Measurements from ENCODE around the gene GALNT6. TPM values are rescaled to one million over a fixed set of nuclear protein-coding genes. Genes with fewer than 3 reads are reported as not detected.

GALNT6 gene
- total and polyA plus RNA-seq, 4 experiments from 2014 or later: 1.7 to 9.2 (median 3.6) TPM

DNA sequence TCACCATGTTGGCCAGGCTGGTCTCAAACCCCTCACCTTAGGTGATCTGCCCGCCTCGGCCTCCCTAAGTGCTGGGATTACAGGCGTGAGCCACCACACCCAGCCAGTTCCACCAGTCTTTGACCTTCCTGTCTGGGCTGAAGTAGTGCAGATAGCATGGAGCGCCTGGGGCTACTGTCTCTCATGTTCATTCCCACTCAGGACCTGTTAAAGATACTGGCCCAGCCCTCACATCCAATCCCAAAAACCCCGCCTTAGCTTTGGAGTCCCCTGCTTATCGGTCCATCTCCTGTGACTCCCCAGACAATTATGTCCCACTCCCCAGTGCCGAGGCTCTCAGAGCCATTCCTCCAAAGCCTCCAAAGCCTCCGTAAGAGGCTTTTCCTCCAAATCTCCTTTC, 32.7 kb downstream of the GALNT6 start:
- Histone ChIP-seq H3K27ac (ENCODE audit: low read depth, low read length) (no peak overlapping the region), H3K27me3 (ENCODE audit: insufficient read depth, low read length) (no peaks in the 10 kb centered on the region), H3K9me3 (ENCODE audit: control insufficient read depth in 1 of 2, low read length in 2 of 2) (no peaks in the 10 kb centered on the region), H3K4me3 (ENCODE audit: low read length in 2 of 2) (no peak overlapping the region), H3K36me3 (ENCODE audit: insufficient read depth, low read length) (peaks cover 11% of the 10 kb centered on the region), H3K4me1 (ENCODE audit: insufficient read depth, low read length) (no peaks in the 10 kb centered on the region)
- CTCF ChIA-PET (ENCODE audit: partially characterized antibody): no interaction called here
- intact Hi-C loops (cut with micrococcal nuclease): no loop called here
- POLR2A ChIA-PET (ENCODE audit: partially characterized antibody): no interaction called here
- Mint-ChIP-seq H3K9me3 (no peaks in the 10 kb centered on the region), H3K4me1 (peaks cover 0 to 4% (median 2%) of the 10 kb centered on the region in 4 donors), H3K36me3 (peaks cover 26% of the 10 kb centered on the region in 2 donors), H3K4me3 (peak overlapping the region in 1 of 8 donors; percentile 57), H3K27me3 (no peaks in the 10 kb centered on the region), H3K27ac (peak overlapping the region in 1 of 7 donors; percentile 3)
- DNase-seq: no peak

DNA sequence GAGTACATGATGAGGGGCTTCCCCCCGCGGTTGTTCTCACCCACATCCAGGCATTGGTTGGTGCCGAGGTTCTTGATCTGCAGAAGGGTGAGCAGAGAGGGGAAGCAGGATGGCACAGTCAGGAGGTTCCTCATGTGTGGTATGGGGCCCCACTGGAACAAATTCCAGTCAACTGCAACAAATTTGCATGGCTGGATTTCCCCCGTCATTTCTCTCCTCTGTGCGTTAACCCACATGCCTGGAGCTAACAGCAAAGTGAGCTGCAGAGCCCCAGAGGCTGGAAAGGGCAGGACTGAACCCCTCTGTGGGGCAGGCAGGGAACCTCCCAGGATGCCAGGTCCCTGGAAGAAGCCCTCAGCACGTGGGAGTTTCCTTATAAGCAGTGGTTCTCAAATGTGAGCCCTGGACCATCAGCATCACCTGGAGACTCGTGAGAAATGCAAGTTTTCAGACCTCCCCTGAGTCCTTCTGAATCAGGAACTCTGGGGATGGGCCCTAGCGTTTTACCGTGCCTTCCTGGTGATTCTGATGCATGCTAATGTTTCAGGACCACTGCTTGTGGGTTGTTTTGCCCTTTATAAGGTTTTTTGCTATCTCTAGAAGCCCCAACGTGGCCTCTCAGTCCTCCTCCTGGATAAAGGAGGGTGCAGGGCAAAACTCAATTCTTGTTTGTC, 33.7 kb downstream of the GALNT6 start:
- Mint-ChIP-seq H3K4me1 (peaks cover 0 to 4% (median 2%) of the 10 kb centered on the region in 4 donors), H3K36me3 (peaks cover 26% of the 10 kb centered on the region in 2 donors), H3K27me3 (no peaks in the 10 kb centered on the region), H3K4me3 (no peak overlapping the region), H3K27ac (peak overlapping the region in 3 of 7 donors; percentile 16 to 41 (median 39)), H3K9me3 (no peaks in the 10 kb centered on the region)
- Histone ChIP-seq H3K27ac (ENCODE audit: low read depth, low read length) (no peak overlapping the region), H3K36me3 (ENCODE audit: insufficient read depth, low read length) (peaks cover 11% of the 10 kb centered on the region), H3K27me3 (ENCODE audit: insufficient read depth, low read length) (no peaks in the 10 kb centered on the region), H3K4me1 (ENCODE audit: insufficient read depth, low read length) (no peaks in the 10 kb centered on the region), H3K4me3 (ENCODE audit: low read length in 2 of 2) (no peak overlapping the region), H3K9me3 (ENCODE audit: control insufficient read depth in 1 of 2, low read length in 2 of 2) (no peaks in the 10 kb centered on the region)
- no peak for DNase-seq
- intact Hi-C loops (cut with micrococcal nuclease): no loop called here
- CTCF ChIA-PET (ENCODE audit: partially characterized antibody): no interaction called here
- POLR2A ChIA-PET (ENCODE audit: partially characterized antibody): interaction anchor here (1.7 kb wide), 1 partner anchor 11 kb away, joined by 5 read pairs; no protein-coding TSS in a partner anchor

DNA sequence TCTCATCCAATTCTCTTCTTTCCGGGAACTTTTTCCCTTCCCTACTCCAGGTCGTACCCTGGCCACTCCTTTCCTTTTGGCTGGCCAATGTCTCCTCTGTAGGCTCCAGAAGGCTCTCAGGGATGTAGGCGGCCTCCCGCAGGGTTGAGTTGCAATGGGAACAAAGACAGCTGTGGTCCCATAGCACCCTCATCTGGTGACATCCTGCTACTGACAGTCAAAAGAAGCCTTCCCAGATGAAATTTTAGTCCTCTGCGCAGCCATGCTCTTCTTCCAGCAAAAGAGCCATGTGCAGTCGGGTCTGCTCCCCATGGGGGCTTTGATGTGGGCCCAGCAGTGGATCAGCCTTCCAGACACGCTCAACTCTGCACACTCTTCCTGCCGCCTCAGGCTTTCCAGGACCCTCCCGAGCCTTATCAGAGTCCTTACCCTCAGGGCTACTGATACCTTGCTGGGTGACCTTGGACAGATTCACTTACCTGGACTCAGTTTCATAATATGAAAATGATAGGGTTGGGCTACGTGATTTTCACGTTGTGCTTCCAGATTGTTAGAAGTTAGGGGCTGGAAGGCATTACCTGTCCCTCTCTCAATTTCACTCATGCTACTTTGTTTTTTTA, 39.2 kb downstream of the GALNT6 start:
- POLR2A ChIA-PET (ENCODE audit: partially characterized antibody): interaction anchor here (1.4 to 1.5 kb wide), 2 partner anchors 11 to 17 kb away, joined by 4 to 6 read pairs; no protein-coding TSS in a partner anchor
- Histone ChIP-seq H3K4me1 (ENCODE audit: insufficient read depth, low read length) (no peaks in the 10 kb centered on the region), H3K9me3 (ENCODE audit: control insufficient read depth in 1 of 2, low read length in 2 of 2) (no peaks in the 10 kb centered on the region), H3K36me3 (ENCODE audit: insufficient read depth, low read length) (peaks cover 2% of the 10 kb centered on the region), H3K27me3 (ENCODE audit: insufficient read depth, low read length) (no peaks in the 10 kb centered on the region), H3K4me3 (ENCODE audit: low read length in 2 of 2) (no peak overlapping the region), H3K27ac (ENCODE audit: low read depth, low read length) (no peak overlapping the region)
- Mint-ChIP-seq H3K4me3 (no peak overlapping the region), H3K27me3 (no peaks in the 10 kb centered on the region), H3K27ac (peak overlapping the region in 5 of 7 donors; percentile 5 to 83 (median 28)), H3K4me1 (peaks cover 0 to 12% (median 4%) of the 10 kb centered on the region in 4 donors), H3K9me3 (no peaks in the 10 kb centered on the region), H3K36me3 (peaks cover 0 to 2% of the 10 kb centered on the region in 2 donors)
- intact Hi-C loops (cut with micrococcal nuclease): loop anchor here (1.0 to 2.0 kb wide), 2 partner anchors 17 to 587 kb away; no protein-coding TSS in a partner anchor
- CTCF ChIA-PET (ENCODE audit: partially characterized antibody): interaction anchor here (0.7 to 3.4 kb wide), 11 partner anchors 8 to 587 kb away, joined by 3 to 30 read pairs (median 5); partner anchors contain the start of gene SMAGP
- DNase-seq: peak; percentile 49 to 60 (median 50)

DNA sequence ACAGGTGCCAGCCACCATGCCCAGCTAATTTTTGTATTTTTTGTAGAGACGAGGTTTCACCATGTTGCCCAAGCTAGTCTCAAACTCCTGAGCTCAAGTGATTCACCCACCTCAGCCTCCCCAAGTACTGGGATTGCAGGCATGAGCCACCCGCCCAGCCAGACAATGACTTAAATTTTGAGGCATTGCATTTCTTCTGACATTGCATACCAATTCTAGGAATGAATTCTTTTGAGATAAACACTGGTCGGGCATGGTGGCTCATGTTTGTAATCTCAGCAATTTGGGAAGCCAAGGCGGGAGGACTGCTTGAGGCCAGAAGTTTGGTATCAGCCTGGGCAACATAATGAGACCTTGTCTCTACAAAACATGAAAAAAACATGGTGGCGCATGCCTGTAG, 42.2 kb downstream of the GALNT6 start:
- Histone ChIP-seq H3K27ac (ENCODE audit: low read depth, low read length) (no peak overlapping the region), H3K27me3 (ENCODE audit: insufficient read depth, low read length) (no peaks in the 10 kb centered on the region), H3K36me3 (ENCODE audit: insufficient read depth, low read length) (no peaks in the 10 kb centered on the region), H3K9me3 (ENCODE audit: control insufficient read depth in 1 of 2, low read length in 2 of 2) (no peaks in the 10 kb centered on the region), H3K4me3 (ENCODE audit: low read length in 2 of 2) (no peak overlapping the region), H3K4me1 (ENCODE audit: insufficient read depth, low read length) (no peaks in the 10 kb centered on the region)
- Mint-ChIP-seq H3K27ac (peak overlapping the region in 1 of 7 donors; percentile 63), H3K36me3 (no peaks in the 10 kb centered on the region), H3K9me3 (no peaks in the 10 kb centered on the region), H3K4me1 (peaks cover 0 to 12% (median 4%) of the 10 kb centered on the region in 4 donors), H3K4me3 (no peak overlapping the region), H3K27me3 (no peaks in the 10 kb centered on the region)
- CTCF ChIA-PET (ENCODE audit: partially characterized antibody): interaction anchor here (1.4 to 3.4 kb wide), 5 partner anchors 8 to 302 kb away, joined by 4 to 30 read pairs (median 5); partner anchors contain the start of gene SMAGP
- intact Hi-C loops (cut with micrococcal nuclease): no loop called here
- DNase-seq: no peak
- POLR2A ChIA-PET (ENCODE audit: partially characterized antibody): no interaction called here

DNA sequence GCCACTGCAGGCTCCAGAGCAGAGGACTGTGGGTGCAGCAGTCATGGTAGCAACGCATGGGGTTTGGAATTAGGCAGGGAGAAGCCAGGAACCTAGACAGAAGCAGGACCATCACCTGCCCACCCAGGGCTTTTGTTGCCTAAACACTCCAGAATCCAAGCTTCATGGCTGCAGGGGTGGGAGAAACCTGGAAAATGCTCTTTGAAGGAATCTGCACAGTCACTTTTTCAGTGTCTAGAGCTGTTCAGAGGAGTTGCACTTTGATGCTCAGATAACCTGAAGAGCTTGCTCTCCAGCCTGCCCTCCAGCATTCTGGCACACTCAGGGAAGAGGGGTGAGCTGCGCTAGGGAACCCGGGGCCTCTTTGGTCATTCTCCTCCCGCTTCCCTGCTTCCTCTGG, 43.1 kb downstream of the GALNT6 start:
- H3K9me3 ChIP-seq (ENCODE audit: control insufficient read depth in 1 of 2, low read length in 2 of 2): no peaks in the 10 kb centered on the region
- H3K4me3 ChIP-seq (ENCODE audit: low read length in 2 of 2): no peak overlapping the region
- Mint-ChIP-seq H3K9me3 (peaks cover 0 to 1% (median 0%) of the 10 kb centered on the region in 8 donors), H3K4me1 (peaks cover 0 to 12% (median 4%) of the 10 kb centered on the region in 4 donors), H3K27me3 (no peaks in the 10 kb centered on the region), H3K4me3 (no peak overlapping the region), H3K36me3 (no peaks in the 10 kb centered on the region), H3K27ac (peak overlapping the region in 1 of 7 donors; percentile 25)
- H3K27me3 ChIP-seq (ENCODE audit: insufficient read depth, low read length): no peaks in the 10 kb centered on the region
- no peaks in the 10 kb centered on the region for H3K4me1 ChIP-seq (ENCODE audit: insufficient read depth, low read length)
- no peak overlapping the region for H3K27ac ChIP-seq (ENCODE audit: low read depth, low read length)
- intact Hi-C loops (cut with micrococcal nuclease): no loop called here
- ChIA-PET POLR2A (ENCODE audit: partially characterized antibody) (no interaction called here), CTCF (ENCODE audit: partially characterized antibody) (interaction anchor here (0.9 kb wide), 1 partner anchor 79 kb away, joined by 3 read pairs; no protein-coding TSS in a partner anchor)
- H3K36me3 ChIP-seq (ENCODE audit: insufficient read depth, low read length): no peaks in the 10 kb centered on the region
- no peak for DNase-seq

DNA sequence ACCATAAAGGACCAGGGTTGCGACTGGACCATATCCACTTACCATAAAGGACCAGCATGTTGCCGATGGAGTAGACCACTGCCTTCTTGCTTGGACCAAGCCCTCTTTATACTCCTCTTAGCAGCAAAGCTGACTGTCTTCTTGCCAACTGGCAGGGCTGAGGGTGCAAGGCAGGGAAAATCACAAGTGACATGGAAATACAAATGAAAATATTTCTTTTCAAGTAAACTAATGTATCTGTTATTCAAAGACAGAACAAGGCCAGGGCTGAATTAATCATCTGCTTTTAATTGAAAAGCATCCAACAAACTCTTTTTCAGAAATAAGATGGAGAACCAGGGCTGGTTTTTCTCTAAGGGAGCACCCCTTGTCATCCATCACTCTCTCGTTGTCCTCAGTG, 44.6 kb downstream of the GALNT6 start, which contains the start of gene CELA1:
CELA1 (minus strand) TSS at position 99 of the 400 bp plus-strand sequence; CDS start at position 58, 41 bp downstream.
- Mint-ChIP-seq H3K27me3 (no peaks in the 10 kb centered on the region), H3K27ac (peak within 1 kb of the TSS in 2 of 7 donors; percentile 52 to 61), H3K36me3 (no peaks in the 10 kb centered on the region), H3K4me3 (no peak within 1 kb of the TSS), H3K9me3 (peaks cover 0 to 1% (median 0%) of the 10 kb centered on the region in 8 donors), H3K4me1 (peaks cover under 1 to 5% (median 2%) of the 10 kb centered on the region in 4 donors)
- Histone ChIP-seq H3K4me1 (ENCODE audit: insufficient read depth, low read length) (no peaks in the 10 kb centered on the region), H3K27ac (ENCODE audit: low read depth, low read length) (no peak within 1 kb of the TSS), H3K4me3 (ENCODE audit: low read length in 2 of 2) (no peak within 1 kb of the TSS), H3K36me3 (ENCODE audit: insufficient read depth, low read length) (no peaks in the 10 kb centered on the region), H3K9me3 (ENCODE audit: control insufficient read depth in 1 of 2, low read length in 2 of 2) (no peaks in the 10 kb centered on the region), H3K27me3 (ENCODE audit: insufficient read depth, low read length) (no peaks in the 10 kb centered on the region)
- POLR2A ChIA-PET (ENCODE audit: partially characterized antibody): no interaction called here
- no peak for DNase-seq
- intact Hi-C loops (cut with micrococcal nuclease): no loop called here
- CTCF ChIA-PET (ENCODE audit: partially characterized antibody): no interaction called here

DNA sequence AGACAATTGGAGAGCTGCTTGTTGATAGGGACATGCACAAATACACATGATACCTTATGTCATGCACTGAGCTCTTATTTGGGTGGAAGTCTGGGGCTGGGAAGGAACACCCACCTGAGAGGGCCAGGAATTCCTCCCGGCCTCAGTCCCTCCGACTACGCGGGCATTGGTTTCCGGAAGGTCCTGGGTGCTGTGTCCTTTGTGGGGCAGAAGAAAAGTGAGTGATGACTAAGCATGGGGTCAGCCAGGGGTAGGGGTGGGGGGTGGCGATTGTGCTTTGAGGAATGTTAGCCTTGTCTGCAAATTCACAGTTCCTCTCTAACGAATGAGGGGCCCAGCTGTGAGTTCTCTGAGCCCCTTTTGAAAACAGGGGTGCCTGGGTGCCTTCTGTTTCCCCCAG, 45.5 kb downstream of the GALNT6 start:
- Mint-ChIP-seq H3K36me3 (no peaks in the 10 kb centered on the region), H3K4me3 (no peak overlapping the region), H3K27ac (no peak overlapping the region), H3K9me3 (peaks cover 0 to 1% (median 0%) of the 10 kb centered on the region in 8 donors), H3K4me1 (peaks cover 6 to 8% (median 7%) of the 10 kb centered on the region in 4 donors), H3K27me3 (no peaks in the 10 kb centered on the region)
- H3K9me3 ChIP-seq (ENCODE audit: control insufficient read depth in 1 of 2, low read length in 2 of 2): no peaks in the 10 kb centered on the region
- H3K36me3 ChIP-seq (ENCODE audit: insufficient read depth, low read length): no peaks in the 10 kb centered on the region
- DNase-seq: no peak
- intact Hi-C loops (cut with micrococcal nuclease): no loop called here
- ChIA-PET POLR2A (ENCODE audit: partially characterized antibody) (interaction anchor here (0.6 kb wide), 1 partner anchor 128 kb away, joined by 4 read pairs; the partner anchor contains the start of gene POU6F1), CTCF (ENCODE audit: partially characterized antibody) (interaction anchor here (1.6 to 1.8 kb wide), 2 partner anchors 25 to 39 kb away, joined by 6 to 7 read pairs; no protein-coding TSS in a partner anchor)
- H3K27me3 ChIP-seq (ENCODE audit: insufficient read depth, low read length): no peaks in the 10 kb centered on the region
- H3K4me1 ChIP-seq (ENCODE audit: insufficient read depth, low read length): peaks cover 6% of the 10 kb centered on the region
- H3K27ac ChIP-seq (ENCODE audit: low read depth, low read length): no peak overlapping the region
- no peak overlapping the region for H3K4me3 ChIP-seq (ENCODE audit: low read length in 2 of 2)
